HCT116 (cell line): ENCODE measurements around the gene GLP2R.

ENCODE experiments used
- CTCF ChIP-seq, 3 experiments: fragments of 200-600 bp in 1 of 3; sonication (generic) in 1 of 3; IDR thresholded peaks in 2 of 3; conservative IDR thresholded peaks in 1 of 3; 2 replicates each; pipeline ENCODE4 v1.5.1; 2012 to 2017; ENCODE audit warnings: low read depth in 2 of 3, low read length in 2 of 3, antibody characterized with exemption in 1 of 3, borderline replicate concordance in 1 of 3, control low read depth in 1 of 3, mild to moderate bottlenecking in 1 of 3, mixed read lengths in 1 of 3, mixed run types in 1 of 3, moderate library complexity in 1 of 3; ENCODE audit not compliant: insufficient read depth in 1 of 3
- EGR1 ChIP-seq: IDR thresholded peaks from 2 replicates; pipeline ENCODE4 v1.6.1; 2012; ENCODE audit warnings: low read depth
- ELF1 ChIP-seq: IDR thresholded peaks from 2 replicates; pipeline ENCODE4 v1.6.1; 2012; ENCODE audit warnings: low read depth, borderline replicate concordance
- EZH2 ChIP-seq: fragments of 200-600 bp; sonication (generic); IDR thresholded peaks from 2 replicates; pipeline ENCODE4 v1.6.1; 2017; ENCODE audit warnings: antibody characterized with exemption, mixed run types
- EZH2phosphoT487 ChIP-seq: fragments of 200-600 bp; IDR thresholded peaks from 2 replicates; pipeline ENCODE4 v1.6.1; 2018; ENCODE audit warnings: antibody characterized with exemption, borderline replicate concordance
- FOSL1 ChIP-seq: IDR thresholded peaks from 2 replicates; pipeline ENCODE4 v1.6.1; 2012; ENCODE audit warnings: low read depth
- JUND ChIP-seq: IDR thresholded peaks from 2 replicates; pipeline ENCODE4 v1.6.1; 2012
- MAX ChIP-seq: IDR thresholded peaks from 2 replicates; pipeline ENCODE4 v1.6.1; 2012
- POLR2A ChIP-seq: IDR thresholded peaks from 2 replicates; pipeline ENCODE4 v1.7.0; 2011; ENCODE audit warnings: borderline replicate concordance; ENCODE audit not compliant: insufficient read depth, insufficient read length; ENCODE audit errors: extremely low read depth
- REST ChIP-seq: IDR thresholded peaks from 2 replicates; pipeline ENCODE4 v1.6.1; 2012; ENCODE audit warnings: low read depth
- SP1 ChIP-seq: IDR thresholded peaks from 2 replicates; pipeline ENCODE4 v1.6.1; 2012; ENCODE audit warnings: low read depth
- ZFX ChIP-seq: fragments of 450-650 bp; IDR thresholded peaks from 2 replicates; pipeline ENCODE4 v1.6.1; 2017
- ZNF274 ChIP-seq: fragments of 200-500 bp; sonication (Bioruptor generic); IDR thresholded peaks from 2 replicates; pipeline ENCODE4 v1.6.1; 2014; ENCODE audit warnings: mild to moderate bottlenecking, low read depth, low read length, inconsistent platforms
- TF ChIP-seq, protein P1 (sequence below): IDR thresholded peaks from 2 replicates; pipeline ENCODE4 v1.6.1; 2012

DNA sequence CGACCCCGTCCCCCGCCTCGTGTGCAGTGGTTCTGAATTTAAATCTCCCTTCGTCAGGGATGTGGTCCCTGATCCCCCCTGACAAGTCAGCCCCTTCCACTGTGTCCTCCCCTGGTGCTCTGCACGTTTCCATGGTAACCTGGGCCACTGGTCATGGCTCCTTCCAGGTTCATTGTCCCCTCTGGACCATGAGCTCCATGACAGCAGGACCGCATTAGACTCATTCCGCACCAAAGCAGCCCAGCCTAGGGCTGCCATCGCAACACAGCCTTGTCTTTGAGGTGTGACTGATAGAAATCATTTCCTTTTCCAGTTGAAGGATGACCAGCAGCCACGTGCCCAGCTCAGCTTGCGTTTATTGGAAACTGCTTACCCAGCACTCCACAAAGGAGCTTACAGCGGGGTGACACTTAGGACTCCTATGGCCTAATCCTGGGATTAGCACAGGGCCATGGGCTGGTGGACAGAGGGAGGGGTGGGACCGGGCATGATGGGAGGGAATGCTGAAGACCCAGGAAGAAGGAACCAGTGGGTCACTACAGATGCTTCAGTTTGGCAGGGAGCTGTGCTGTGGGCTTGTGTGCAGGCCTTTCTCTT is 71.7 kb downstream of the GLP2R start:
- TF ChIP-seq CTCF (IDR thresholded peaks at IDR 0.05 in 2 of 3, conservative IDR thresholded peaks at IDR 0.05 in 1 of 3; ENCODE audit: borderline replicate concordance in 1 of 3, insufficient read depth in 1 of 3, low read depth in 2 of 3, low read length in 2 of 3) (no peak), EZH2 (no peak), POLR2A (no peak), JUND (no peak), ZFX (no peak), SP1 (no peak), EGR1 (no peak), MAX (no peak), EZH2phosphoT487 (no peak), REST (no peak), ZNF274 (no peak), ELF1 (no peak), FOSL1 (no peak)
- TF ChIP-seq, protein P1, sequence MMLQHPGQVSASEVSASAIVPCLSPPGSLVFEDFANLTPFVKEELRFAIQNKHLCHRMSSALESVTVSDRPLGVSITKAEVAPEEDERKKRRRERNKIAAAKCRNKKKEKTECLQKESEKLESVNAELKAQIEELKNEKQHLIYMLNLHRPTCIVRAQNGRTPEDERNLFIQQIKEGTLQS: no peak
